HG03139 (cell line): ENCODE measurements around the gene ADM.

Experiments
- ATAC-seq: cut with Tn5 transposase; IDR thresholded peaks from one replicate; pipeline ENCODE4 v1.9.1; 2021; ENCODE audit not compliant: unreplicated experiment

ADM gene

GRCh38 chr11:10309163-10310093 lies 4.6 kb downstream of the ADM start:
- ATAC-seq = no peak

GRCh38 chr11:10310301-10310841 lies 5.5 kb downstream of the ADM start:
- ATAC-seq = no peak

GRCh38 chr11:10311802-10312201 lies 6.9 kb downstream of the ADM start:
- ATAC-seq = no peak

GRCh38 chr11:10314199-10315072 lies 9.6 kb downstream of the ADM start:
- ATAC-seq = peak; percentile 68

- no peak for ATAC-seq
These were observed 10.2 kb downstream of the ADM start for GRCh38 chr11:10315083-10315482.

GRCh38 chr11:10317151-10317755 lies 12.4 kb downstream of the ADM start:
- peak; percentile 9 for ATAC-seq

- ATAC-seq = peak; percentile 43
These were observed 13.1 kb downstream of the ADM start for GRCh38 chr11:10317776-10318526.

- ATAC-seq = no peak
These were observed 13.6 kb downstream of the ADM start for GRCh38 chr11:10318527-10318802.

- no peak for ATAC-seq
These were observed 15.1 kb downstream of the ADM start for GRCh38 chr11:10319702-10320558.

GRCh38 chr11:10320736-10321465 lies 16.0 kb downstream of the ADM start:
- no peak for ATAC-seq

- no peak for ATAC-seq
These were observed 17.5 kb downstream of the ADM start for GRCh38 chr11:10322401-10322800.

GRCh38 chr11:10322830-10323792 lies 18.2 kb downstream of the ADM start:
- no peak for ATAC-seq

- ATAC-seq = no peak
These were observed 18.9 kb downstream of the ADM start for GRCh38 chr11:10323793-10324170.

GRCh38 chr11:10324474-10324873 lies 19.6 kb downstream of the ADM start:
- no peak for ATAC-seq

- no peak for ATAC-seq
These were observed 20.6 kb downstream of the ADM start for GRCh38 chr11:10325277-10326011.

- ATAC-seq = no peak
These were observed 21.4 kb downstream of the ADM start for GRCh38 chr11:10326012-10326964.
